T-helper 2 cell (primary cell): ENCODE data around the gene KYNU.
A peak's percentile ranks its signal among the peaks of the same experiment; 100 is the strongest.
"Not testable (repeated sequence)": the region's sequence is repeated elsewhere in the genome, so short reads cannot be mapped to it uniquely, and the experiment has no call there.

Experiments
- DNase-seq, 5 experiments: peaks; one replicate each; pipeline versions ENCODE4 v3.0.0 to v3.0.0-alpha.2; 2012 to 2022

The KYNU gene

GRCh38 chr2:142926445-142926844 is 49.0 kb downstream of the KYNU start:
- no peak for DNase-seq

DNA sequence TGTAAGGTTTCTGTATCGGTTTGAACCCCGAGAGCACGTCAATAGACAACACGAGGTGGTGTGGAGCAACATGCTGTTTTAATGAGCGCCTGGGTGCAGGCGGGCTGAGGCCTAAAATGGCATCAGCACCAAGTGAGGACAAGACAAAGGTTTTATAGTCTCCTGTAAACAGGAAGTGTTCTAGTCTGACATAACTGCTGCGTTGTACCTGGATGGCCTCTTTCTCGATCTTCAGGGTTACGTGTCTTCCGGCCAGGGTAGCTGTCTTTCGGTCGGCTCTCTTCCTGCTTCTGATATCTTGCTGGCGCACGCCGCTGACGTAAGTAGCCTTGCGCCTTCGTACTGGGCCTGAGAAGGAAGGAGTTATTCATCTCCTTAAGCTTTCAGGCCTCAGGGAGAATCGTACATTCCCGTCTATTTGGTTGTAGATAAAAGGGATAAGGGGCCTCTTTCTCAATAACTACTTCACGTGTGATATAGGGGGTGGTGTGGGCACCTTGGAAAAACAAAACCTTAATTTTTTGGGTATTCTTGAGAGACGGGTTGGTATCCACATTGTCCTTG is 53.5 kb downstream of the KYNU start:
- DNase-seq = no peak

GRCh38 chr2:142933916-142934315 is 56.5 kb downstream of the KYNU start:
- DNase-seq = no peak

DNA sequence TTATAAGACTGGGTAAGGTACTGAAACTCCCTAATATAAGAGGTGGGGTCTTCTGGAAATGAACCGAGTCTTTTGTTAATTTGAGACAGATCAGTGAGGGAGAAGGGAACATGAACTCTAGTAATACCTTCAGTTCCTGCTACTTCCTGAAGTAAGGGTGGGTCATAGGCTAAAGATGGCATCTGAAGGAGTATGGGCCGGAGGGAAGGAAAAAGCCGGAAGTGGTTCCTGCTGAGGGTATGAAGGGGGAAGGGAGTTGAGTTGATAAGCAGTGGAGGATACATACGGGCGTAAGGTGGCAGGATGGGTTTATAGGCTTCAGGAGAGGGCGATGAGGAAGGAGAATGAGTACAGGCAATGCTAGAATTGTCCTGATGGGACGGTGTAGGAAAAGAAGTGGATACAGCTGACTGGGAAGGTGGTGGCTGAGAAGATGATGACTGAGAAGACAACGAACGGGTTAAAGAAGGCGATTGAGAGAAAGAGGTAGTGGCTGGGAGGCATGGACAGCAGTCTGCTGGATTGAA is 58.2 kb downstream of the KYNU start:
- no peak for DNase-seq

DNA sequence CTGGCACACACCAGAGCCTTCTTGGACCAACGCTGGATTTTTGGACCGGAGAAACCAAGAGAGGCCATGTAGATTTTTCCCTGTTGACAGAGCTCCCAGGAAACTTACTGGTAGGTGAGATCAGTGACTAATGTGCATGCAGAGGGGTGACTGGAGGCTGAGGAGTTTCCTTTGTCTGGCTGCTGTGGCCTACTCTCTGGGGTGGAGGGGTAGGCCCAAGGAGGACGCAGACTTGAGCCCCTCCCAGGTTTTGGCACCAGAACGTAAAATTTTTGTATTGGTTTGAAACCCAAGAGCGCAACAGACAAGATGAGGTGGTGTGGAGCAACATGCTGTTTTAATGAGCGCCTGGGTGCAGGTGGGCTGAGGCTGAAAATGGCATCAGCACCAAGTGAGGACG is 59.2 kb downstream of the KYNU start:
- no peak for DNase-seq

DNA sequence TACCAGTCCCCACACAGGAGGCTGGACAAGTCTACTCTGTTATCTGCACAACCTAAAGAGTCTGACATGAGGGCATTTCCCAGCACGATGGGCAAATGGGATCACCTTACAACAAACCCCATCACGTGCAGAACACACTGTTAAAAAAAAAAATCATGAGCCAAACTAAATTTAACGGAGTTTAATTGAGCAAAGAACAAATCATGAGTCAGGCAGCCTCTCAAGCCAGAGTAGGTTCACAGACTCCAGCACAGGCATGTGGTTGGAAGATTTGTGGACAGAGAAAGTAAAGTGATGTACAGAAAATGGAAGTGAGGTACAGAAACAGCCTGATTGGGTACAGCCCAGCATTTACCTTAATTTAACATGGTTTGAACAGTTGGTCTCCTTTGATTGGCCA is 59.9 kb downstream of the KYNU start:
- no peak for DNase-seq

- DNase-seq = no peak
Observed at GRCh38 chr2:142938240-142938639, 60.8 kb downstream of the KYNU start.

- DNase-seq = no peak
Observed at GRCh38 chr2:142940606-142941223, 63.3 kb downstream of the KYNU start.

- no peak for DNase-seq
Observed at GRCh38 chr2:142942690-142943089, 65.2 kb downstream of the KYNU start.

GRCh38 chr2:142944264-142944663 is 66.8 kb downstream of the KYNU start:
- DNase-seq = peak in 1 of 5 experiments; percentile 22

DNA sequence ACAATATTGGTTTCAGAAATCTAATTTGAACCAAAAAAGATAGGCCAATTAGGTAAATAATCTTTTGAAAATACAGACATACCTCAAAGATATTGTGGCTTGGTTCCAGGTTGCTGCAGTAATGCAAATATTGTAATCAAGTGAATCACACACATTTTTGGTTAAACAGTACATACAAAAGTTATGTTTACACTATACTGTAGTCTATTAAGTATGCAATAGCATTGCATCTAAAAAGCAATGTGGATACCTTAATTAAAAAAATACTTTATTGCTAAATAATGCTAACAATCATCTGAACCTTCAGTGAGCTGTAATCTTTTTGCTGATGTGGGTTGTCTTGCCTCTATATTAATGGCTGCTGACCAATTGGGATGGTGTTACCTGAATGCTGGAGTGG is 67.3 kb downstream of the KYNU start:
- no peak for DNase-seq

DNA sequence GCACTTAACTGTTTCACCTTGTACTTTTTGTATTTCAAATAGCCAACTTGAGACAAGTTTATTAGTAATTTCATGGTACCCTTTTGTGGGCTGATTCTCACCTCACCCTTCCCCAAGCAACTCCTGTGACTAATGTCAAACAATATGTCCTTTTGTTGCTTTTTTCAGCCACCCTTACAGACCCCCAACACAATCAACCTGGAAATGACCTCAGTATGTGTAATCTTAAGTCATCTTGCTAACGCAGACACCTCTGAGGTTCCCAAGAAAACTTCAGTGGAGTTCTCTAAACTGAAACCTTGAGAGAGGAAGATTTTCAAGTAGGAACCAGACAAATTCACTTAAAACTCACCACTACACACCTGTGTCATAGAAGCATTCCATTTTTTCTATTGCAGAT is 69.5 kb downstream of the KYNU start:
- no peak for DNase-seq

GRCh38 chr2:142948723-142949122 is 71.3 kb downstream of the KYNU start:
- not testable (repeated sequence) for DNase-seq

DNA sequence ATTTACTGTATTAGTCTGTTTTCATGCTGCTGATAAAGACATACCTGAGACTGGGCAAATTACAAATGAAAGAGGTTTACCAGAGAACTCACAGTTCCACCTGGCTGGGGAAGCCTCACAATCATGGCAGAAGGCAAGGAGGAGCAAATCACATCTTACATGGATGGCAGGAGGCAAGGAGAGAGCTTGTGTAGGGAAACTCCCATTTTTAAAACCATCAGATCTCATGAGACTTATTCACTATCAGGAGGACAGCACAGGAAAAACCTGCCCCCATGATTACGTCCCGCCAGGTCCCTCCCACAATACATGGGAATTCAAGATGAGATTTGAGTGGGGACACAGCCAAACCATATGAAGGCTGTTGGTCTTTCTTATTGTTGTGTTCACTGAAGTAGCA is 72.9 kb downstream of the KYNU start:
- not testable (repeated sequence) for DNase-seq

GRCh38 chr2:142951190-142952007 is 73.9 kb downstream of the KYNU start:
- no peak for DNase-seq

GRCh38 chr2:142952018-142952417 is 74.6 kb downstream of the KYNU start:
- no peak for DNase-seq

GRCh38 chr2:142952793-142953494 is 75.5 kb downstream of the KYNU start:
- DNase-seq = no peak

DNA sequence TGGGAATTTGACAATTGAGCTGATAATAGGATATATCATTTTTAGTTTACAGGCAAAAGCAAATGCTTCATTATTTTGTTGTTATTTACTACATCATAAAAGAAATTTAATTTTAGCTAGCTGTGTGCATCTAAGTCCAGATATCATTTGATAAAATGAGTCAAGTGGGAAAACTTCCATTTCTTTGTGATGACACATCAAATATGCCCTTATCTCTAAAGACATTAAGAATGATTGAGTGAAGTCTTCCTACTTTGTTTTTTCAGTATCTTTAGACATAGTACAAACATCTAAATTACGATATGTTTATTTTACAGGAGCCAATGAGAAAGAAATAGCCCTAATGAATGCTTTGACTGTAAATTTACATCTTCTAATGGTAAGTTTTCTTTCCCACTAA is 77.0 kb downstream of the KYNU start:
- DNase-seq = no peak

DNA sequence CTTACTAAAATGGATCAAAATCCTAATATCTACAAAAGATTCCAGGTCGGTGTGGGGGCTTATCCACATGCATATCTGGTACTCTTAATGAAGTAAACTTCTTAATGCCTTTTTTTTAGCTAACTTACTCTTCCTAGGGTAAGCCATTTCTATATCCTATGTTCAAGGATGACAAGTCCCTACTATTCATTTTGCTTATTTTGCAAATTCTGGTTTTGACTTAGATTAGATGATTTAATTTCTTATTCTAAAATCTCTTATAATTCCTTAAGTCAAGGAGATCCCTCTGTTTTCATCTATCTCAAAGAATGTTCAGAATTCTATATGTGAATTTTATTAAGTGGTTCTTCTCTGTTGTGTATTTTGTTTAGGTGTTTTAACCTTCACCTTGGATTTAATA is 79.7 kb downstream of the KYNU start:
- DNase-seq = no peak

DNA sequence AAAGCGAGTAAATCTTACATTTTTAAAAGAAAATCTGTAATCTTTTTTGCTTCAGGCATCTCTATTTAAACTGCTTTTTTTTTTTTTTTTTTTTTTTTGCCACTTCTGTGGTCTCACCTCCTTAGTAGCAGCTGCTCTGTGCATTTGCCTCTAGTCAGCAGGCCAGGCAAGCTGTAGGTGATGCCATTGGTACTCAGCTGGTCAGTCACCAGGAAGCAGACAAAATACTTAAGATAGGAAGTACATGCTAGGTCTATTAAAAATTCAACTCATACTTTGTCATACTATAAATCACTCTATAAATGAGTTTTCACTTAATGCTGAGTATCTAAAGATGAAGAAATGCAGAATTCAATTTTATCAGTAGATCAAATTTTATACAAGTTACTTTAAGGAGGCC is 83.7 kb downstream of the KYNU start:
- no peak for DNase-seq

- DNase-seq = no peak
Observed at GRCh38 chr2:142965443-142965842, 88.0 kb downstream of the KYNU start.

DNA sequence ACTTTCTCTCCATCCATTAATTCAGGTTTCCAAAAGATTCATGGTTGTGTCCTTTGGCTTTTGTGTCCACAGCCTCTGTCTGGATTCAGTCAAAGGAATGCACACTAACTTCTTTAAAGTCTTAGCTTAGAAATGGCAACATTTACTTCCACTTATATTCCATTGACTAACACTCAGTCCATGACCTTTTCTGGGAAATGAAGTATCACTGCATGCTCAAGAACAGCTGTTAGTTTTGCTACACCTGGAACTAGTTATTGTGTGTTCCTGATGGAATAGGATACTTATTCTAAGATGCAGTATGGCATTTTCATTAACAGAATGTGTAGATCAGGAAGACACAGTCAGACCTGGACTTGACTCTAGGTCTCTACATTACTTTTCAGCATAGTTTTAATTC is 88.8 kb downstream of the KYNU start:
- no peak for DNase-seq

- no peak for DNase-seq
Observed at GRCh38 chr2:142967060-142967459, 89.6 kb downstream of the KYNU start.
